Measurements from ENCODE around the gene ACTG2. TPM values are rescaled to one million over a fixed set of nuclear protein-coding genes. Genes with fewer than 3 reads are reported as not detected.

Gene ACTG2
- polyA plus RNA-seq, 3 donors: not detected

- H3K9me3 Mint-ChIP-seq: no peaks in the 10 kb centered on the region
- H3K36me3 ChIP-seq (replicated peaks in 1 of 2; ENCODE audit: control insufficient read depth in 1 of 2, insufficient read depth in 2 of 2, low read length in 2 of 2): no peaks in the 10 kb centered on the region
- no peaks in the 10 kb centered on the region for H3K36me3 Mint-ChIP-seq
- no peak overlapping the region for H3K27ac Mint-ChIP-seq
- no peak overlapping the region for H3K4me2 ChIP-seq (replicated peaks; ENCODE audit: extremely low read depth, low read length, poor library complexity, severe bottlenecking)
- H3K4me1 ChIP-seq (ENCODE audit: control insufficient read depth in 1 of 2, insufficient read depth in 2 of 2, low read length in 2 of 2): peaks cover 1 to 3% of the 10 kb centered on the region in 2 donors
- H3K79me2 ChIP-seq (ENCODE audit: insufficient read depth, low read length): no peaks in the 10 kb centered on the region
- no peak for TF ChIP-seq CTCF (IDR thresholded peaks at IDR 0.05)
- intact Hi-C loops (cut with micrococcal nuclease): no loop called here
- H3K27me3 Mint-ChIP-seq (ENCODE audit: low read depth in 3 of 3): peaks cover 0 to 1% (median 1%) of the 10 kb centered on the region in 3 donors
- no peak overlapping the region for H3K4me3 Mint-ChIP-seq
- H2AFZ ChIP-seq (ENCODE audit: insufficient read depth, low read depth, low read length, poor library complexity, severe bottlenecking): no peak overlapping the region
- no peaks in the 10 kb centered on the region for H3K9me3 ChIP-seq (replicated peaks in 1 of 2; ENCODE audit: control insufficient read depth in 1 of 2, insufficient read depth in 1 of 2, low read length in 2 of 2)
- H3K9ac ChIP-seq (ENCODE audit: insufficient read depth, low read length, poor library complexity, severe bottlenecking): no peak overlapping the region
- no peaks in the 10 kb centered on the region for H3K27me3 ChIP-seq (ENCODE audit: control insufficient read depth in 2 of 2, insufficient read depth in 2 of 2, low read length in 2 of 2)
- H4K20me1 ChIP-seq (ENCODE audit: insufficient read depth, low read length): no peaks in the 10 kb centered on the region
- no peak overlapping the region for H3K27ac ChIP-seq (ENCODE audit: low read depth in 1 of 2, low read length in 2 of 2)
- DNase-seq: no peak
- peaks cover 11% of the 10 kb centered on the region for H3K4me1 Mint-ChIP-seq
- 0% methylated on average over 1 of the region's 2 CpGs for WGBS (ENCODE audit: insufficient coverage)
- H3K4me3 ChIP-seq (replicated peaks in 1 of 3; ENCODE audit: low read depth in 2 of 3, low read length in 3 of 3): no peak overlapping the region
Observed at GRCh38 chr2:73917296-73917695, 24.5 kb downstream of the ACTG2 start.

DNA sequence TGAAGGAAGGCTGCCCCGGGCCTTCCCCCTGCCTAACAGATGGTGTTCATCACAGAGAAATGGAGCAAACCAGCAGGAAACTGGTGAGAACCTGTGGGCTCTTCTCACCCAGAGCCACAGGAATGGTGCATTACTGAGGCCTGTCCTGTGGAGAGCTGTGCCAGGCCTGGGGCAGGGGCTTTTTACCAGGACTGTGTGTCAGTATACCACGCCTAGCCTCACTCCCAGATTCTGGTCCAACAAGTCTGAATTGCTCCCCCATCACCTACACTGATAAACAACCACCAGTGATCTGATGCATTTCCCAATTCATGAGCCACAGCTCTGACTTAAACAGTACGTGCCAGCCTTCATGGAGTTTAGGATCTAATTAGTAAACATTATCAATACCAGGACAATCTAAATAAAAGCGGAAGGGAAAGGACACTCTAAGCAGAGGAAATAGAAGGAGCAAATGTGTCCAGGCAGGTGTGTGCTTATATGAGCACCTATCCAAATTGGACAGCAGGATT lies 24.9 kb downstream of the ACTG2 start:
- no peak overlapping the region for H3K4me3 Mint-ChIP-seq
- DNase-seq: no peak
- peaks cover 0 to 1% (median 1%) of the 10 kb centered on the region in 3 donors for H3K27me3 Mint-ChIP-seq (ENCODE audit: low read depth in 3 of 3)
- Histone ChIP-seq H3K27me3 (ENCODE audit: control insufficient read depth in 2 of 2, insufficient read depth in 2 of 2, low read length in 2 of 2) (no peaks in the 10 kb centered on the region), H3K4me1 (ENCODE audit: control insufficient read depth in 1 of 2, insufficient read depth in 2 of 2, low read length in 2 of 2) (peaks cover 6% of the 10 kb centered on the region in 2 donors), H3K4me2 (replicated peaks; ENCODE audit: extremely low read depth, low read length, poor library complexity, severe bottlenecking) (no peak overlapping the region), H3K36me3 (replicated peaks in 1 of 2; ENCODE audit: control insufficient read depth in 1 of 2, insufficient read depth in 2 of 2, low read length in 2 of 2) (no peaks in the 10 kb centered on the region), H3K4me3 (replicated peaks in 1 of 3; ENCODE audit: low read depth in 2 of 3, low read length in 3 of 3) (no peak overlapping the region), H3K9ac (ENCODE audit: insufficient read depth, low read length, poor library complexity, severe bottlenecking) (no peak overlapping the region), H2AFZ (ENCODE audit: insufficient read depth, low read depth, low read length, poor library complexity, severe bottlenecking) (no peak overlapping the region), H4K20me1 (ENCODE audit: insufficient read depth, low read length) (no peaks in the 10 kb centered on the region), H3K79me2 (ENCODE audit: insufficient read depth, low read length) (no peaks in the 10 kb centered on the region), H3K9me3 (replicated peaks in 1 of 2; ENCODE audit: control insufficient read depth in 1 of 2, insufficient read depth in 1 of 2, low read length in 2 of 2) (no peaks in the 10 kb centered on the region), H3K27ac (ENCODE audit: low read depth in 1 of 2, low read length in 2 of 2) (no peak overlapping the region)
- WGBS (ENCODE audit: insufficient coverage): 81% methylated on average over 2 of the region's 4 CpGs
- intact Hi-C loops (cut with micrococcal nuclease): no loop called here
- TF ChIP-seq CTCF (IDR thresholded peaks at IDR 0.05): no peak
- H3K9me3 Mint-ChIP-seq: no peaks in the 10 kb centered on the region
- no peaks in the 10 kb centered on the region for H3K36me3 Mint-ChIP-seq
- H3K27ac Mint-ChIP-seq: no peak overlapping the region
- H3K4me1 Mint-ChIP-seq: peaks cover 15% of the 10 kb centered on the region

Measured in CD14-positive monocyte (primary cell).